Left forelimb (tissue), 1 donor: ENCODE results near the gene ZNF350.
"Not testable (repeated sequence)": the region's sequence is repeated elsewhere in the genome, so short reads cannot be mapped to it uniquely, and the experiment has no call there.

ENCODE experiments used
- DNase-seq: peaks from one replicate; pipeline ENCODE4 v3.0.0-alpha.2; 2018; ENCODE audit warnings: low spot score

The ZNF350 gene

GRCh38 chr19:51986309-51987291 is at the start of gene ZNF350:
ZNF350 (minus strand) TSS chr19:51986840; CDS start chr19:51974360, 12,480 bp downstream.
- peak; percentile 90 for DNase-seq

- no peak for DNase-seq
Measured at GRCh38 chr19:52034051-52034728, 47.5 kb upstream of the ZNF350 start.

- DNase-seq, result no peak
Measured at GRCh38 chr19:52028780-52029123, 42.1 kb upstream of the ZNF350 start.

GRCh38 chr19:52028027-52028779 is 41.6 kb upstream of the ZNF350 start, which contains the start of gene ZNF614:
ZNF614 (minus strand) TSS chr19:52028379; CDS start chr19:52025745, 2,634 bp downstream.
- DNase-seq, result peak; percentile 94

- not testable (repeated sequence) for DNase-seq
Measured at GRCh38 chr19:52026255-52026990, 39.8 kb upstream of the ZNF350 start.

GRCh38 chr19:52024478-52024877 is 37.8 kb upstream of the ZNF350 start:
- not testable (repeated sequence) for DNase-seq

- no peak for DNase-seq
Measured at GRCh38 chr19:52022193-52022592, 35.6 kb upstream of the ZNF350 start.

GRCh38 chr19:52020506-52020905 is 33.9 kb upstream of the ZNF350 start:
- no peak for DNase-seq

- DNase-seq, result no peak
Measured at GRCh38 chr19:52010674-52011073, 24.0 kb upstream of the ZNF350 start.

- peak; percentile 95 for DNase-seq
Measured at GRCh38 chr19:52007806-52008557, 21.3 kb upstream of the ZNF350 start, which contains the start of gene ZNF615. ZNF615 (minus strand) TSS chr19:52008211; CDS start chr19:52003711, 4,500 bp downstream.

- no peak for DNase-seq
Measured at GRCh38 chr19:52007451-52007805, 20.8 kb upstream of the ZNF350 start.

- no peak for DNase-seq
Measured at GRCh38 chr19:51994048-51994644, 7.5 kb upstream of the ZNF350 start.

GRCh38 chr19:51993422-51993821 is 6.8 kb upstream of the ZNF350 start:
- no peak for DNase-seq

GRCh38 chr19:51983361-51983760 is 3.3 kb downstream of the ZNF350 start:
- DNase-seq, result no peak

- not testable (repeated sequence) for DNase-seq
Measured at GRCh38 chr19:51980926-51981325, 5.7 kb downstream of the ZNF350 start.

GRCh38 chr19:51980116-51980736 is 6.4 kb downstream of the ZNF350 start:
- no peak for DNase-seq

- DNase-seq, result no peak
Measured at GRCh38 chr19:51978882-51979281, 7.8 kb downstream of the ZNF350 start.

GRCh38 chr19:51977346-51977745 is 9.3 kb downstream of the ZNF350 start:
- DNase-seq, result no peak

- DNase-seq, result no peak
Measured at GRCh38 chr19:51976852-51977251, 9.8 kb downstream of the ZNF350 start.

GRCh38 chr19:51975787-51976186 is 10.9 kb downstream of the ZNF350 start:
- not testable (repeated sequence) for DNase-seq
